MCF 10A (cell line): ENCODE data around the gene ZIC2. TPM values are rescaled to one million over a fixed set of nuclear protein-coding genes. Genes with fewer than 3 reads are reported as not detected.

Experiments used
- BruUV-seq: library from RNA; stranded (reverse); fragments of 400-500 nt; replicated peaks from 2 replicates; lab custom pipeline; 2021; lab: Mats Ljungman, UMichigan
- CTCF ChIA-PET: fragments of 300-600 bp; sonication (Branson Sonifier 250); formaldehyde crosslinking; extraction: SDS; loops from one replicate; lab custom pipeline; 2021; ENCODE audit warnings: antibody characterized with exemption, inconsistent platforms; lab: Yijun Ruan, JAX
- POLR2A ChIA-PET: fragments of 300-600, 350-650 bp; sonication (Branson Sonifier 250); formaldehyde crosslinking; extraction: SDS; loops from one replicate; lab custom pipeline; 2020; ENCODE audit warnings: antibody characterized with exemption, inconsistent platforms; lab: Yijun Ruan, JAX
- DNase-seq: peaks from one replicate; pipeline ENCODE4 v3.0.0-alpha.2; 2018; ENCODE audit not compliant: unreplicated experiment
- H3K27ac Mint-ChIP-seq: one replicate; pipeline ENCODE4 v1.8.0; 2022; ENCODE audit warnings: mild to moderate bottlenecking, low read depth, mixed read lengths; ENCODE audit not compliant: unreplicated experiment
- H3K27me3 Mint-ChIP-seq: one replicate; pipeline ENCODE4 v1.8.0; 2022; ENCODE audit warnings: mixed read lengths; ENCODE audit not compliant: insufficient read depth, unreplicated experiment
- H3K36me3 Mint-ChIP-seq: one replicate; pipeline ENCODE4 v1.8.0; 2022; ENCODE audit warnings: mild to moderate bottlenecking, moderate library complexity, mixed read lengths; ENCODE audit not compliant: insufficient read depth, unreplicated experiment
- H3K4me1 Mint-ChIP-seq: one replicate; pipeline ENCODE4 v1.8.0; 2022; ENCODE audit warnings: mixed read lengths; ENCODE audit not compliant: insufficient read depth, unreplicated experiment
- H3K4me3 Mint-ChIP-seq: one replicate; pipeline ENCODE4 v1.8.0; 2022; ENCODE audit warnings: mild to moderate bottlenecking, moderate library complexity, mixed read lengths; ENCODE audit not compliant: unreplicated experiment
- H3K9me3 Mint-ChIP-seq: one replicate; pipeline ENCODE4 v1.8.0; 2022; ENCODE audit warnings: mixed read lengths; ENCODE audit not compliant: unreplicated experiment
- CTCF ChIP-seq: fragments of 200-600 bp; IDR thresholded peaks from one replicate; pipeline ENCODE4 v1.8.0; 2022; ENCODE audit warnings: antibody characterized with exemption, mild to moderate bottlenecking; ENCODE audit not compliant: unreplicated experiment
- intact Hi-C: fragments of 100-400 bp; cut with micrococcal nuclease; formaldehyde crosslinking; loops from 2 replicates; pipeline ENCODE4 v1.14.1; 2022
- total RNA-seq: library from RNA; stranded (reverse); gene quantifications from 2 replicates; pipeline ENCODE4 v1.2.3, GENCODE V29; 2022

ZIC2 gene
- total RNA-seq, 1 experiment from 2014 or later, result 8.2 TPM

- BruUV-seq, result no TSS peak
- peaks cover 13% of the 10 kb centered on the region for H3K4me1 Mint-ChIP-seq
- POLR2A ChIA-PET, result interaction anchor here (0.7 to 2.5 kb wide), 3 partner anchors 11 to 1030 kb away, joined by 3 to 16 read pairs (median 4); partner anchors contain the start of gene ZIC2
Observed at GRCh38 chr13:99992949-99993351, 11.4 kb downstream of the ZIC2 start.

DNA sequence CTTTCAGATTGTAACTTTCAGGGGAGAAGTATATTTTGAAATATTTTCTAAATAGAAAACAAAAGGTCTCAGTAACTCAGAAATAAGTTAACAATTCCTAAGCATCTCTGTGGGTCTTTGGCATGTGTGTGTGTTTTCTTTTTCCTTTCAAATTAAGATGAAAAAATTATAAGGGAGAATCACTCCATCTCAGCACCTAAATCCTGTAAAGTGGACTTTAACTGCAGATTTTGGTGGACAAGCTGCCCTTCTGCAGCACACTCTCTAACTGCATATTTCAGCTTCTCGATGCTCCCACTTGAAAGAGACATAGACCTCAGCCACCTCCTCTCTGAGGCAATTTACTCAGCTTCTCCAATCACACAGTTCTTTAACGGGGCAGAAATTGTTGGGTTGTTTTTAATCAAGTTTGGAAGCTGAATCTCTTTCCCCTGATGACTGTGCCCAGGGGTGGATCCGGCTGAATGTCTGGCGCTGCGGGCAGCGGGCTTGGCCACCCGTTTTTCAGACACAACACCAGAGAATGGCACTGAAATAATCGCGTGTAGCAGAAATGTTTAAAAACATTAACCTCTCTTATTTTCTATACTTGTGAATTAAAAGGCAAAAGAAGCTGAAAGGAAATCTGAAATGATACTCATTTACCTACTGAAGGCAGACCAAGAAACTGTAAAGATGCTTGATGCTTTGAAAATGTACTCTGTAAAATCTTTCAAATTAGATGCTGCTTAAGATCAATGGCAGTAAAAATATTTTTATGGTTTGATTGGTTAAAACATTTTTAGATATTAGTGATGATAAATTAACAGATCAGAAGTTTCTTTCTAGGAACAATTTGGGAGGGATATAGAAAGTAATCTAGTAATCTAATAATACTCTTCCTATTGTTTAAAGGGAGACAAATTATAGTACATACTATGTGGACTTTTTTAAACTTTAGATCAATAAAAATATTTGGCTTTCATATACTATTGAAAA, 12.4 kb downstream of the ZIC2 start:
- Mint-ChIP-seq H3K27ac (no peak overlapping the region), H3K4me3 (no peak overlapping the region), H3K4me1 (peaks cover 13% of the 10 kb centered on the region), H3K36me3 (no peaks in the 10 kb centered on the region), H3K27me3 (peaks cover 38% of the 10 kb centered on the region), H3K9me3 (no peaks in the 10 kb centered on the region)
- intact Hi-C loops, result loop anchor here (2.0 kb wide), 1 partner anchor 95 kb away; the partner anchor contains the start of gene PCCA
- BruUV-seq, result no TSS peak
- no peak for DNase-seq
- POLR2A ChIA-PET, result interaction anchor here (0.6 to 2.5 kb wide), 3 partner anchors 12 to 345 kb away, joined by 3 to 16 read pairs (median 3); partner anchors contain the start of gene ZIC2
- TF ChIP-seq CTCF, result no peak
- CTCF ChIA-PET, result interaction anchor here (0.8 kb wide), 1 partner anchor 240 kb away, joined by 3 read pairs; no protein-coding TSS in a partner anchor

More at GRCh38 chr13:99992949-99993351, 11.4 kb downstream of the ZIC2 start:
- DNase-seq, result peak; percentile 61
- intact Hi-C loops, result loop anchor here (2.0 kb wide), 1 partner anchor 96 kb away; the partner anchor contains the start of gene PCCA
- Mint-ChIP-seq H3K27me3 (peaks cover 38% of the 10 kb centered on the region), H3K9me3 (no peaks in the 10 kb centered on the region), H3K4me3 (no peak overlapping the region), H3K36me3 (no peaks in the 10 kb centered on the region), H3K27ac (no peak overlapping the region)
- CTCF ChIA-PET, result interaction anchor here (1.3 kb wide), 1 partner anchor 77 kb away, joined by 5 read pairs; no protein-coding TSS in a partner anchor
- TF ChIP-seq CTCF, result no peak

- DNase-seq, result no peak
- ChIA-PET POLR2A (interaction anchor here (0.6 to 0.7 kb wide), 2 partner anchors 20 to 344 kb away, joined by 3 read pairs; no protein-coding TSS in a partner anchor), CTCF (interaction anchor here (0.8 kb wide), 1 partner anchor 240 kb away, joined by 3 read pairs; no protein-coding TSS in a partner anchor)
- H3K27me3 Mint-ChIP-seq, result peaks cover 38% of the 10 kb centered on the region
- intact Hi-C loops, result no loop called here
- no peak overlapping the region for H3K27ac Mint-ChIP-seq
- BruUV-seq, result no TSS peak
- peaks cover 13% of the 10 kb centered on the region for H3K4me1 Mint-ChIP-seq
- H3K9me3 Mint-ChIP-seq, result no peaks in the 10 kb centered on the region
- H3K4me3 Mint-ChIP-seq, result no peak overlapping the region
- TF ChIP-seq CTCF, result no peak
- no peaks in the 10 kb centered on the region for H3K36me3 Mint-ChIP-seq
Observed at GRCh38 chr13:99994638-99995020, 13.0 kb downstream of the ZIC2 start.
